H1 (cell line): Measurements from ENCODE around the gene MINDY1. TPM values are rescaled to one million over a fixed set of nuclear protein-coding genes. Genes with fewer than 3 reads are reported as not detected.

Experiments used
- CTCF ChIA-PET: fragments of 300-600 bp; sonication (Branson Sonifier 250); formaldehyde crosslinking; loops from one replicate; lab custom pipeline; 2021; ENCODE audit not compliant: partially characterized antibody; lab: Charles Lee
- POLR2A ChIA-PET: fragments of 300-600 bp; sonication (Branson Sonifier 250); formaldehyde crosslinking; loops from one replicate; lab custom pipeline; 2021; ENCODE audit warnings: inconsistent platforms; ENCODE audit not compliant: partially characterized antibody; lab: Charles Lee
- DNase-seq, 2 experiments: peaks; one replicate each; pipeline versions ENCODE4 v3.0.0 to v3.0.0-alpha.2; 2010 to 2022; ENCODE audit warnings: low spot score in 2 of 2, low read depth in 1 of 2, mixed read lengths in 1 of 2
- FAIRE-seq: peaks from 2 replicates; lab custom pipeline; 2011; peaks lifted over from hg19 to GRCh38; lab: Jason Lieb, UNC
- H2AFZ ChIP-seq: 2 replicates; pipeline ENCODE4 v1.8.1; 2012; ENCODE audit warnings: low read length, inconsistent platforms
- H2AK5ac ChIP-seq: 2 replicates; pipeline ENCODE4 v1.6.1; 2013; ENCODE audit warnings: low read depth, low read length
- H2BK120ac ChIP-seq: replicated peaks from 2 replicates; pipeline ENCODE3; 2013; ENCODE audit warnings: low read depth, low read length, inconsistent platforms
- H2BK12ac ChIP-seq: 2 replicates; pipeline ENCODE4 v1.6.1; 2013; ENCODE audit warnings: low read depth, low read length
- H2BK15ac ChIP-seq: 2 replicates; pipeline ENCODE4 v1.6.1; 2013; ENCODE audit warnings: low read length
- H2BK20ac ChIP-seq: 2 replicates; pipeline ENCODE4 v1.6.1; 2013; ENCODE audit warnings: low read length
- H2BK5ac ChIP-seq: 2 replicates; pipeline ENCODE4 v1.6.1; 2013; ENCODE audit warnings: low read depth, low read length
- H3K14ac ChIP-seq: 2 replicates; pipeline ENCODE4 v1.6.1; 2013; ENCODE audit warnings: inconsistent platforms; ENCODE audit not compliant: insufficient read length
- H3K18ac ChIP-seq: 2 replicates; pipeline ENCODE4 v1.6.1; 2013; ENCODE audit warnings: low read length; ENCODE audit errors: extremely low read depth
- H3K23ac ChIP-seq: 2 replicates; pipeline ENCODE4 v1.6.1; 2013; ENCODE audit warnings: inconsistent platforms; ENCODE audit not compliant: insufficient read length
- H3K23me2 ChIP-seq: 2 replicates; pipeline ENCODE4 v1.6.1; 2013; ENCODE audit warnings: low read depth, low read length
- H3K27ac ChIP-seq: 2 replicates; pipeline ENCODE4 v1.6.1; 2011; ENCODE audit warnings: low read depth, low read length, inconsistent platforms
- H3K27me3 ChIP-seq, 4 experiments: replicated peaks in 1 of 4; 1 replicate in 1 of 4; 2 replicates in 3 of 4; pipeline versions ENCODE4 v1.6.1 to v1.8.1; 2011 to 2013; ENCODE audit warnings: low read length in 3 of 4, mild to moderate bottlenecking in 3 of 4, inconsistent platforms in 2 of 4, mixed read lengths in 2 of 4, moderate library complexity in 1 of 4; ENCODE audit not compliant: control insufficient read depth in 3 of 4, insufficient read depth in 3 of 4; ENCODE audit errors: extremely low read depth in 1 of 4
- H3K36me3 ChIP-seq, 4 experiments: 2 replicates each; pipeline versions ENCODE4 v1.6.1 to v1.8.1; 2011 to 2013; ENCODE audit warnings: mild to moderate bottlenecking in 4 of 4, low read length in 3 of 4, moderate library complexity in 2 of 4, control low read depth in 1 of 4, inconsistent platforms in 1 of 4; ENCODE audit not compliant: insufficient read depth in 4 of 4, control insufficient read depth in 2 of 4
- H3K4ac ChIP-seq: replicated peaks from 2 replicates; pipeline ENCODE3; 2013; ENCODE audit warnings: low read length, low read depth, mixed read lengths, inconsistent platforms; ENCODE audit not compliant: insufficient read length
- H3K4me1 ChIP-seq, 4 experiments: replicated peaks in 1 of 4; 1 replicate in 1 of 4; 2 replicates in 3 of 4; pipeline versions ENCODE4 v1.6.1 to v1.8.1; 2011 to 2013; ENCODE audit warnings: low read length in 3 of 4, inconsistent platforms in 2 of 4, mixed read lengths in 1 of 4; ENCODE audit not compliant: insufficient read depth in 4 of 4, control insufficient read depth in 3 of 4
- H3K4me2 ChIP-seq, 2 experiments: 2 replicates each; pipeline versions ENCODE4 v1.6.1 to v1.8.1; 2011 to 2013; ENCODE audit warnings: low read depth in 2 of 2, low read length in 2 of 2, control low read depth in 1 of 2, inconsistent platforms in 1 of 2, mild to moderate bottlenecking in 1 of 2; ENCODE audit not compliant: insufficient read depth in 1 of 2
- H3K4me3 ChIP-seq, 4 experiments: fragments of 200-600, 300-600 bp in 1 of 4; sonication (generic), shearing (Covaris generic), sonication (Bioruptor Twin) in 1 of 4; 2 replicates each; pipeline versions ENCODE4 v1.5.1 to v1.8.1; 2011 to 2016; ENCODE audit warnings: low read length in 4 of 4, low read depth in 3 of 4, control low read depth in 2 of 4, inconsistent platforms in 2 of 4, mild to moderate bottlenecking in 2 of 4, mixed read lengths in 1 of 4, moderate library complexity in 1 of 4; ENCODE audit not compliant: insufficient read depth in 2 of 4; ENCODE audit errors: extremely low read depth in 1 of 4
- H3K56ac ChIP-seq: replicated peaks from 2 replicates; pipeline ENCODE3; 2013; ENCODE audit warnings: low read depth, mild to moderate bottlenecking, mixed read lengths, low read length, inconsistent platforms; ENCODE audit not compliant: insufficient read length
- H3K79me1 ChIP-seq: 2 replicates; pipeline ENCODE4 v1.6.1; 2013; ENCODE audit warnings: low read depth, low read length, control low read depth
- H3K79me2 ChIP-seq, 2 experiments: 2 replicates each; pipeline versions ENCODE4 v1.6.1 to v1.8.1; 2012 to 2013; ENCODE audit warnings: low read length in 2 of 2, mild to moderate bottlenecking in 2 of 2, inconsistent platforms in 1 of 2; ENCODE audit not compliant: insufficient read depth in 2 of 2, control insufficient read depth in 1 of 2
- H3K9ac ChIP-seq, 4 experiments: replicated peaks in 1 of 4; 1 replicate in 1 of 4; 2 replicates in 3 of 4; pipeline versions ENCODE4 v1.6.1 to v1.8.1; 2011 to 2013; ENCODE audit warnings: low read depth in 3 of 4, low read length in 3 of 4, control low read depth in 2 of 4, mild to moderate bottlenecking in 2 of 4, moderate library complexity in 2 of 4, inconsistent platforms in 1 of 4; ENCODE audit errors: extremely low read depth in 1 of 4
- H3K9me3 ChIP-seq, 2 experiments: 2 replicates each; pipeline versions ENCODE4 v1.6.1 to v1.8.1; 2012 to 2013; ENCODE audit warnings: mild to moderate bottlenecking in 2 of 2, moderate library complexity in 2 of 2, control low read depth in 1 of 2, inconsistent platforms in 1 of 2, low read depth in 1 of 2, low read length in 1 of 2, mixed read lengths in 1 of 2; ENCODE audit not compliant: insufficient read depth in 2 of 2
- H4K20me1 ChIP-seq, 2 experiments: replicated peaks in 1 of 2; 2 replicates each; pipeline versions ENCODE3 to v1.8.1; 2011 to 2013; ENCODE audit warnings: inconsistent platforms in 2 of 2, low read length in 2 of 2, mild to moderate bottlenecking in 1 of 2; ENCODE audit not compliant: insufficient read depth in 2 of 2, control insufficient read depth in 1 of 2
- H4K5ac ChIP-seq: 2 replicates; pipeline ENCODE4 v1.6.1; 2013; ENCODE audit warnings: low read length, low read depth, mixed read lengths, inconsistent platforms; ENCODE audit not compliant: insufficient read length
- H4K8ac ChIP-seq: 2 replicates; pipeline ENCODE4 v1.8.0; 2013; ENCODE audit warnings: mild to moderate bottlenecking, moderate library complexity, low read length, inconsistent platforms; ENCODE audit not compliant: insufficient read depth; ENCODE audit errors: extremely low read depth
- H4K91ac ChIP-seq: replicated peaks from 2 replicates; pipeline ENCODE3; 2013; ENCODE audit warnings: low read length, mixed read lengths, inconsistent platforms; ENCODE audit not compliant: insufficient read length
- BACH1 ChIP-seq: IDR thresholded peaks from 2 replicates; pipeline ENCODE4 v1.6.1; 2012; ENCODE audit warnings: low read length, improper control_type of control experiment
- CREB1 ChIP-seq: IDR thresholded peaks from 2 replicates; pipeline ENCODE4 v1.6.1; 2012; ENCODE audit warnings: inconsistent platforms
- CTCF ChIP-seq, 3 experiments: IDR thresholded peaks; 1 replicate in 2 of 3; 2 replicates in 1 of 3; pipeline versions ENCODE4 v1.5.1 to v1.6.1; 2011; ENCODE audit warnings: low read length in 3 of 3, mild to moderate bottlenecking in 3 of 3, inconsistent platforms in 2 of 3, low read depth in 1 of 3, moderate library complexity in 1 of 3; ENCODE audit not compliant: insufficient read depth in 1 of 3; ENCODE audit errors: control extremely low read depth in 1 of 3
- FOSL1 ChIP-seq: IDR thresholded peaks from 2 replicates; pipeline ENCODE4 v1.6.1; 2011; ENCODE audit warnings: mild to moderate bottlenecking, low read depth, low read length, moderate library complexity; ENCODE audit not compliant: insufficient read depth
- NRF1 ChIP-seq: IDR thresholded peaks from 2 replicates; pipeline ENCODE4 v1.6.1; 2011; ENCODE audit warnings: mild to moderate bottlenecking, low read depth, low read length, improper control_type of control experiment
- SAP30 ChIP-seq: fragments of 300-600 bp; sonication (generic); IDR thresholded peaks from 2 replicates; pipeline ENCODE4 v1.7.1; 2012; ENCODE audit warnings: low read length, moderate library complexity, mild to moderate bottlenecking, inconsistent platforms; ENCODE audit not compliant: insufficient read depth, insufficient replicate concordance
- SIN3A ChIP-seq, 2 experiments: IDR thresholded peaks in 1 of 2; conservative IDR thresholded peaks in 1 of 2; 2 replicates each; pipeline ENCODE4 v1.6.1; 2011 to 2012; ENCODE audit warnings: low read length in 2 of 2, improper control_type of control experiment in 1 of 2, low read depth in 1 of 2, mild to moderate bottlenecking in 1 of 2
- SP4 ChIP-seq: IDR thresholded peaks from 2 replicates; pipeline ENCODE4 v1.6.1; 2012; ENCODE audit warnings: low read length, inconsistent platforms
- YY1 ChIP-seq: IDR thresholded peaks from 2 replicates; pipeline ENCODE4 v1.6.1; 2011; ENCODE audit warnings: low read depth, mild to moderate bottlenecking, low read length
- WGBS, 2 experiments: shearing (Covaris generic) in 1 of 2; methylation state at CpG; one replicate each; pipeline versions ENCODE4 v1.1.6 to v1.1.7; 2013 to 2015; ENCODE audit warnings: low lambda C conversion rate in 2 of 2, mixed read lengths in 2 of 2, inconsistent platforms in 1 of 2, low coverage in 1 of 2, missing lambda C conversion rate in 1 of 2; ENCODE audit not compliant: insufficient replicate concordance in 2 of 2, insufficient coverage in 1 of 2, insufficient read length in 1 of 2; ENCODE audit errors: extremely low coverage in 1 of 2, missing lambda C conversion rate in 1 of 2; 5-methylcytosine and 5-hydroxymethylcytosine counted together
- polyA plus RNA-seq, 7 experiments: library from polyadenylated mRNA; depleted of rRNA in 3 of 7; stranded (reverse) in 5 of 7; unstranded in 2 of 7; fragments of >200 nt in 5 of 7; fragments of 200-250 nt in 2 of 7; gene quantifications; 1 replicate in 5 of 7; 2 replicates in 1 of 7; 4 replicates in 1 of 7; pipeline versions ENCODE4 v1.2.1 to v1.2.3, GENCODE V29; 2011 to 2013; ENCODE audit warnings: missing spikeins in 2 of 7, mixed read lengths in 2 of 7
- total RNA-seq: library from RNA; stranded (reverse); fragmentation: NEBNext Ultra II Directional; extraction: Animal tissue kit (Norgen Biotek cat#: 25700); gene quantifications from 2 replicates; pipeline ENCODE4 v1.2.1, GENCODE V29; 2021

The MINDY1 gene
- total and polyA plus RNA-seq, 2 of the 8 experiments (the other 6 are each of a cell fraction or from before 2014, with no cell fraction given), result 10.3 to 11.4 TPM

- no peak overlapping the region for H4K91ac ChIP-seq
- no peak overlapping the region for H3K27ac ChIP-seq
- H3K4me1 ChIP-seq, result peaks cover 0 to 4% (median 0%) of the 10 kb centered on the region in 4 experiments; a peak in 1 of 7 replicates
- 72% methylated on average over 5 of the region's 5 CpGs; no CpG with 5 or more reads in 1 of the 2 experiments for WGBS, 2 experiments
- no peak overlapping the region for H4K5ac ChIP-seq
- H3K79me1 ChIP-seq, result no peaks in the 10 kb centered on the region
- H3K4me2 ChIP-seq, result no peak overlapping the region
- CTCF ChIA-PET, result interaction anchor here (5.0 to 7.0 kb wide), 3 partner anchors 7 to 40 kb away, joined by 25 to 183 read pairs (median 85); partner anchors contain the start of genes ANXA9, CERS2 and MINDY1
- H3K27me3 ChIP-seq, result no peaks in the 10 kb centered on the region
- H2AFZ ChIP-seq, result no peak overlapping the region
- no peak overlapping the region for H3K4ac ChIP-seq
- H2AK5ac ChIP-seq, result no peak overlapping the region
- no peak overlapping the region for H3K4me3 ChIP-seq
- POLR2A ChIA-PET, result interaction anchor here (0.7 to 6.3 kb wide), 6 partner anchors 8 to 450 kb away, joined by 3 to 44 read pairs (median 4); partner anchors contain the start of genes ANXA9, CERS2 and MINDY1
- H3K9me3 ChIP-seq, result no peaks in the 10 kb centered on the region
- no peak overlapping the region for H2BK20ac ChIP-seq
- H4K20me1 ChIP-seq, result no peaks in the 10 kb centered on the region
- H3K56ac ChIP-seq, result no peak overlapping the region
- no peak for DNase-seq
- no peak overlapping the region for H4K8ac ChIP-seq
- no peak overlapping the region for H3K18ac ChIP-seq
- no peaks in the 10 kb centered on the region for H3K23me2 ChIP-seq
- H3K9ac ChIP-seq, result no peak overlapping the region
- no peaks in the 10 kb centered on the region for H3K79me2 ChIP-seq
- no peak overlapping the region for H3K23ac ChIP-seq
- H2BK5ac ChIP-seq, result no peak overlapping the region
- no peak overlapping the region for H3K14ac ChIP-seq
- peaks cover 0 to 7% (median 5%) of the 10 kb centered on the region in 4 experiments; a peak in 6 of 8 replicates for H3K36me3 ChIP-seq
- H2BK120ac ChIP-seq, result no peak overlapping the region
- FAIRE-seq, result no peak
- H2BK15ac ChIP-seq, result no peak overlapping the region
- H2BK12ac ChIP-seq, result no peak overlapping the region
- TF ChIP-seq FOSL1, result no peak
- no peak for TF ChIP-seq SP4
- TF ChIP-seq SIN3A (conservative IDR thresholded peaks at IDR 0.05 in 1 of 2, IDR thresholded peaks at IDR 0.05 in 1 of 2; ENCODE audit: low read depth in 1 of 2, low read length in 2 of 2), result no peak
- no peak for TF ChIP-seq BACH1
- TF ChIP-seq SAP30, result no peak
- TF ChIP-seq CREB1, result no peak
- no peak for TF ChIP-seq YY1
- TF ChIP-seq NRF1, result no peak
- no peak for TF ChIP-seq CTCF (IDR thresholded peaks at IDR 0.05; ENCODE audit: control extremely low read depth in 1 of 3, insufficient read depth in 1 of 3, low read depth in 1 of 3, low read length in 3 of 3)
Measured at GRCh38 chr1:150997949-150998348, 8.8 kb downstream of the MINDY1 start.
